CD14-positive monocyte (primary cell): ENCODE results near the gene ZNF823. TPM values are rescaled to one million over a fixed set of nuclear protein-coding genes. Genes with fewer than 3 reads are reported as not detected.

Source experiments
- DNase-seq, 3 donors: peaks; one replicate each; pipeline ENCODE4 v3.0.0-alpha.2; 2011 to 2022
- H2AFZ ChIP-seq: 2 replicates; pipeline ENCODE4 v1.6.0; 2012; ENCODE audit warnings: mild to moderate bottlenecking, low read depth, low read length, inconsistent platforms; ENCODE audit not compliant: insufficient read depth, poor library complexity, severe bottlenecking
- H3K27ac ChIP-seq, 2 donors: 1 replicate in 1 of 2; 2 replicates in 1 of 2; pipeline ENCODE4 v1.5.1; 2012 to 2013; ENCODE audit warnings: low read length in 2 of 2, control low read depth in 1 of 2, inconsistent platforms in 1 of 2, low read depth in 1 of 2, mild to moderate bottlenecking in 1 of 2
- H3K27me3 ChIP-seq, 2 donors: one replicate each; pipeline versions ENCODE4 v1.6.0 to v1.6.1; 2011 to 2013; ENCODE audit warnings: low read length in 2 of 2; ENCODE audit not compliant: control insufficient read depth in 2 of 2, insufficient read depth in 2 of 2
- H3K36me3 ChIP-seq, 2 donors: replicated peaks in 1 of 2; 1 replicate in 1 of 2; 2 replicates in 1 of 2; pipeline versions ENCODE4 v1.5.1 to v1.6.1; 2012 to 2013; ENCODE audit warnings: low read length in 2 of 2, control low read depth in 1 of 2, inconsistent platforms in 1 of 2, mild to moderate bottlenecking in 1 of 2; ENCODE audit not compliant: insufficient read depth in 2 of 2, control insufficient read depth in 1 of 2
- H3K4me1 ChIP-seq, 2 donors: 1 replicate in 1 of 2; 2 replicates in 1 of 2; pipeline versions ENCODE4 v1.5.1 to v1.6.1; 2012 to 2013; ENCODE audit warnings: low read length in 2 of 2, control low read depth in 1 of 2, inconsistent platforms in 1 of 2, mild to moderate bottlenecking in 1 of 2, moderate library complexity in 1 of 2; ENCODE audit not compliant: insufficient read depth in 2 of 2, control insufficient read depth in 1 of 2
- H3K4me2 ChIP-seq: replicated peaks from 2 replicates; pipeline ENCODE3; 2012; ENCODE audit warnings: low read length, moderate library complexity, mild to moderate bottlenecking; ENCODE audit not compliant: poor library complexity, severe bottlenecking; ENCODE audit errors: extremely low read depth
- H3K4me3 ChIP-seq, 3 experiments: fragments of 200-600 bp in 1 of 3; sonication (generic) in 1 of 3; replicated peaks in 1 of 3; 1 replicate in 2 of 3; 2 replicates in 1 of 3; pipeline ENCODE4 v1.5.1; 2011 to 2013; ENCODE audit warnings: low read length in 3 of 3, mild to moderate bottlenecking in 3 of 3, control low read depth in 2 of 3, low read depth in 2 of 3, inconsistent platforms in 1 of 3, moderate library complexity in 1 of 3
- H3K79me2 ChIP-seq: 2 replicates; pipeline ENCODE4 v1.6.0; 2012; ENCODE audit warnings: mild to moderate bottlenecking, control low read depth, inconsistent platforms, low read length, moderate library complexity; ENCODE audit not compliant: insufficient read depth
- H3K9ac ChIP-seq: 2 replicates; pipeline ENCODE4 v1.6.0; 2017; ENCODE audit warnings: low read length, mild to moderate bottlenecking; ENCODE audit not compliant: insufficient read depth, poor library complexity, severe bottlenecking
- H3K9me3 ChIP-seq, 2 donors: replicated peaks in 1 of 2; 1 replicate in 1 of 2; 2 replicates in 1 of 2; pipeline versions ENCODE4 v1.5.1 to v1.6.1; 2012 to 2013; ENCODE audit warnings: low read length in 2 of 2, control low read depth in 1 of 2; ENCODE audit not compliant: control insufficient read depth in 1 of 2, insufficient read depth in 1 of 2
- H4K20me1 ChIP-seq: 2 replicates; pipeline ENCODE4 v1.6.0; 2012; ENCODE audit warnings: mild to moderate bottlenecking, low read length, control low read depth, moderate library complexity; ENCODE audit not compliant: insufficient read depth
- H3K27ac Mint-ChIP-seq, 7 donors: one replicate each; pipeline ENCODE4 v1.8.0; 2020; ENCODE audit warnings: mild to moderate bottlenecking in 7 of 7, mixed read lengths in 7 of 7, moderate library complexity in 6 of 7, inconsistent platforms in 2 of 7
- H3K27me3 Mint-ChIP-seq, 3 donors: one replicate each; pipeline ENCODE4 v1.8.0; 2021 to 2022; ENCODE audit warnings: low read depth in 3 of 3, mild to moderate bottlenecking in 3 of 3, mixed read lengths in 3 of 3, moderate library complexity in 3 of 3, inconsistent platforms in 1 of 3
- H3K36me3 Mint-ChIP-seq, 2 donors: one replicate each; pipeline ENCODE4 v1.8.0; 2020; ENCODE audit warnings: mixed read lengths in 2 of 2, inconsistent platforms in 1 of 2, mild to moderate bottlenecking in 1 of 2
- H3K4me1 Mint-ChIP-seq: one replicate; pipeline ENCODE4 v1.8.0; 2020; ENCODE audit warnings: mild to moderate bottlenecking, mixed read lengths
- H3K4me3 Mint-ChIP-seq, 2 donors: one replicate each; pipeline ENCODE4 v1.8.0; 2020; ENCODE audit warnings: mild to moderate bottlenecking in 2 of 2, mixed read lengths in 2 of 2, moderate library complexity in 1 of 2
- H3K9me3 Mint-ChIP-seq, 7 donors: one replicate each; pipeline ENCODE4 v1.8.0; 2020 to 2022; ENCODE audit warnings: mixed read lengths in 7 of 7, mild to moderate bottlenecking in 6 of 7, moderate library complexity in 6 of 7, inconsistent platforms in 2 of 7
- CTCF ChIP-seq: fragments of 200-600 bp; IDR thresholded peaks from one replicate; pipeline ENCODE4 v1.8.0; 2022; ENCODE audit warnings: antibody characterized with exemption, mild to moderate bottlenecking
- WGBS: methylation state at CpG from one replicate; pipeline ENCODE4 v1.1.5; 2013; ENCODE audit warnings: missing lambda C conversion rate; ENCODE audit not compliant: insufficient coverage; 5-methylcytosine and 5-hydroxymethylcytosine counted together
- intact Hi-C, 2 donors: fragments of 100-400 bp; cut with micrococcal nuclease; formaldehyde crosslinking; loops; one replicate each; pipeline versions ENCODE4 v1.15.0 to v1.15.1; 2023
- polyA plus RNA-seq, 3 donors: library from polyadenylated mRNA; depleted of rRNA in 1 of 3; unstranded in 2 of 3; stranded (reverse) in 1 of 3; fragments of 300-500 nt in 2 of 3; fragments of >200 nt in 1 of 3; fragmentation: Illumina TruSeq in 2 of 3; gene quantifications; 1 replicate in 2 of 3; 2 replicates in 1 of 3; pipeline ENCODE4 v1.2.3, GENCODE V29; 2012 to 2021

ZNF823 gene
- polyA plus RNA-seq, 3 donors = 0.48 to 0.85 (median 0.67) TPM

- Histone ChIP-seq H3K9ac (no peak overlapping the region), H3K27me3 (no peaks in the 10 kb centered on the region), H3K4me3 (no peak overlapping the region), H2AFZ (no peak overlapping the region), H3K4me2 (no peak overlapping the region), H3K27ac (no peak overlapping the region), H3K36me3 (peaks cover 4 to 45% of the 10 kb centered on the region in 2 donors), H4K20me1 (no peaks in the 10 kb centered on the region), H3K9me3 (peaks cover 70 to 77% of the 10 kb centered on the region in 2 donors), H3K79me2 (peaks cover 10% of the 10 kb centered on the region), H3K4me1 (no peaks in the 10 kb centered on the region)
- no peak for TF ChIP-seq CTCF
- 100% methylated on average over 2 of the region's 4 CpGs for WGBS
- intact Hi-C loops = no loop called here
- H3K27ac Mint-ChIP-seq = no peak overlapping the region
- H3K4me3 Mint-ChIP-seq = no peak overlapping the region
- peaks cover 31 to 78% (median 68%) of the 10 kb centered on the region in 7 donors for H3K9me3 Mint-ChIP-seq
- no peaks in the 10 kb centered on the region for H3K27me3 Mint-ChIP-seq
- no peak for DNase-seq
- H3K36me3 Mint-ChIP-seq = peaks cover 26 to 61% of the 10 kb centered on the region in 2 donors
- no peaks in the 10 kb centered on the region for H3K4me1 Mint-ChIP-seq
Measured at GRCh38 chr19:11729586-11729985, 9.2 kb downstream of the ZNF823 start.

- DNase-seq = no peak
- Histone ChIP-seq H3K4me1 (no peaks in the 10 kb centered on the region), H3K36me3 (peaks cover 18 to 65% of the 10 kb centered on the region in 2 donors), H3K9me3 (peaks cover 71 to 86% of the 10 kb centered on the region in 2 donors), H2AFZ (no peak overlapping the region), H3K4me3 (peak overlapping the region in 1 of 3 experiments; percentile 28), H3K79me2 (peaks cover 5% of the 10 kb centered on the region), H3K9ac (no peak overlapping the region), H3K4me2 (no peak overlapping the region), H4K20me1 (no peaks in the 10 kb centered on the region), H3K27me3 (no peaks in the 10 kb centered on the region), H3K27ac (no peak overlapping the region)
- Mint-ChIP-seq H3K9me3 (peaks cover 41 to 91% (median 78%) of the 10 kb centered on the region in 7 donors), H3K36me3 (peaks cover 39 to 60% of the 10 kb centered on the region in 2 donors), H3K27me3 (no peaks in the 10 kb centered on the region), H3K27ac (no peak overlapping the region), H3K4me1 (no peaks in the 10 kb centered on the region), H3K4me3 (no peak overlapping the region)
- WGBS = no CpG with 5 or more reads among the region's 10 CpGs
- intact Hi-C loops = no loop called here
- TF ChIP-seq CTCF = no peak
Measured at GRCh38 chr19:11722414-11722813, 16.3 kb downstream of the ZNF823 start.
